ENCODE measurements around the gene AP3D1.

DNA sequence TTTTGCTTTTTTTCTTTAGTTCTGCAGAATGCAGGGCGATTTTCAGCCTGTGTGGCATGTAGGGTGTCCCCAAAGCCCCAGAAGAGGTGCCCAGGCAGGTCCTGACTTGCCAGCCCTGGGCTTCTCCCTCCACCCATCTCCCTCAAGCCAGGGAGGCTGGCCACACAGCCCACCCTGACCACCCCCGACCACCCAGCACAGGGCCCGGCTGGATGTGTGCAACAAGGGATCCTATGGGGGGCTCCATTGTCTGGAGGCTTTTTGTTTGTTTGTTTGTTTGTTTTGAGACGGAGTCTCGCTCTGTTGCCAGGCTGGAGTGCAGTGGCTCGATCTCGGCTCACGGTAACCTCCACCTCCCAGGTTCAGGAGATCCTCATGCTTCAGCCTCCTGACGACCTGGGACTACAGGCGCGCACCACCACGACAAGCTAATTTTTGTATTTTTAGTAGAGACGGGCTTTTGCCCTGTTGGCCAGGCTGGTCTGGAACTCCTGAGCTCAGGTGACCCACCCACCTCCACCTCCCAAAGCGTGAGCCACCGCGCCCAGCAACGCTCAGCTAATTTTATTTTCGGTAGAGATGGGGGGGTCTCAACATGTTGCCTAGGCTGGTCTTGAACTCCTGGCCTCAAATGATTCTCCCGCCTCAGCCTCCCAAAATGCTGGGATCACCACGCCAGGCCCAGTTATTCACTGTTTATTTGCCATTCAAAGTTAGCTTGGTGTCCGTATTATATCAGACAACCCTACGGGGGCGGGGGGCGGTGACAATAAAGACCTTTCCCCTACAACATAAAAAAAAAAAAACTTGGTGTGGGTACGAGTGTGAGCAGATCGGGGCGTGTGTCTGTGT is 92.6 kb downstream of the AP3D1 start:
- TF ChIP-seq, protein P1, sequence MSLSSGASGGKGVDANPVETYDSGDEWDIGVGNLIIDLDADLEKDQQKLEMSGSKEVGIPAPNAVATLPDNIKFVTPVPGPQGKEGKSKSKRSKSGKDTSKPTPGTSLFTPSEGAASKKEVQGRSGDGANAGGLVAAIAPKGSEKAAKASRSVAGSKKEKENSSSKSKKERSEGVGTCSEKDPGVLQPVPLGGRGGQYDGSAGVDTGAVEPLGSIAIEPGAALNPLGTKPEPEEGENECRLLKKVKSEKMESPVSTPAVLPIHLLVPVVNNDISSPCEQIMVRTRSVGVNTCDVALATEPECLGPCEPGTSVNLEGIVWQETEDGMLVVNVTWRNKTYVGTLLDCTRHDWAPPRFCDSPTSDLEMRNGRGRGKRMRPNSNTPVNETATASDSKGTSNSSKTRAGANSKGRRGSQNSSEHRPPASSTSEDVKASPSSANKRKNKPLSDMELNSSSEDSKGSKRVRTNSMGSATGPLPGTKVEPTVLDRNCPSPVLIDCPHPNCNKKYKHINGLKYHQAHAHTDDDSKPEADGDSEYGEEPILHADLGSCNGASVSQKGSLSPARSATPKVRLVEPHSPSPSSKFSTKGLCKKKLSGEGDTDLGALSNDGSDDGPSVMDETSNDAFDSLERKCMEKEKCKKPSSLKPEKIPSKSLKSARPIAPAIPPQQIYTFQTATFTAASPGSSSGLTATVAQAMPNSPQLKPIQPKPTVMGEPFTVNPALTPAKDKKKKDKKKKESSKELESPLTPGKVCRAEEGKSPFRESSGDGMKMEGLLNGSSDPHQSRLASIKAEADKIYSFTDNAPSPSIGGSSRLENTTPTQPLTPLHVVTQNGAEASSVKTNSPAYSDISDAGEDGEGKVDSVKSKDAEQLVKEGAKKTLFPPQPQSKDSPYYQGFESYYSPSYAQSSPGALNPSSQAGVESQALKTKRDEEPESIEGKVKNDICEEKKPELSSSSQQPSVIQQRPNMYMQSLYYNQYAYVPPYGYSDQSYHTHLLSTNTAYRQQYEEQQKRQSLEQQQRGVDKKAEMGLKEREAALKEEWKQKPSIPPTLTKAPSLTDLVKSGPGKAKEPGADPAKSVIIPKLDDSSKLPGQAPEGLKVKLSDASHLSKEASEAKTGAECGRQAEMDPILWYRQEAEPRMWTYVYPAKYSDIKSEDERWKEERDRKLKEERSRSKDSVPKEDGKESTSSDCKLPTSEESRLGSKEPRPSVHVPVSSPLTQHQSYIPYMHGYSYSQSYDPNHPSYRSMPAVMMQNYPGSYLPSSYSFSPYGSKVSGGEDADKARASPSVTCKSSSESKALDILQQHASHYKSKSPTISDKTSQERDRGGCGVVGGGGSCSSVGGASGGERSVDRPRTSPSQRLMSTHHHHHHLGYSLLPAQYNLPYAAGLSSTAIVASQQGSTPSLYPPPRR (CRISPR knock-in tag; IDR thresholded peaks at IDR 0.05; ENCODE audit: borderline replicate concordance) = no peak
- no peak for TF ChIP-seq POU5F1 (IDR thresholded peaks at IDR 0.05; ENCODE audit: borderline replicate concordance, low read depth, low read length, partially characterized antibody)
- TF ChIP-seq NFRKB (IDR thresholded peaks at IDR 0.05; ENCODE audit: low read depth) = no peak; the same call in 1 of the 2 replicates
- no peak for TF ChIP-seq MYC (IDR thresholded peaks at IDR 0.05; ENCODE audit: low read depth, low read length)
- TF ChIP-seq MYC (CRISPR knock-in tag; IDR thresholded peaks at IDR 0.05; ENCODE audit: borderline replicate concordance, low read depth) = no peak
- TF ChIP-seq SREBF2 (CRISPR knock-in tag; IDR thresholded peaks at IDR 0.05) = no peak
- TF ChIP-seq, protein P2, sequence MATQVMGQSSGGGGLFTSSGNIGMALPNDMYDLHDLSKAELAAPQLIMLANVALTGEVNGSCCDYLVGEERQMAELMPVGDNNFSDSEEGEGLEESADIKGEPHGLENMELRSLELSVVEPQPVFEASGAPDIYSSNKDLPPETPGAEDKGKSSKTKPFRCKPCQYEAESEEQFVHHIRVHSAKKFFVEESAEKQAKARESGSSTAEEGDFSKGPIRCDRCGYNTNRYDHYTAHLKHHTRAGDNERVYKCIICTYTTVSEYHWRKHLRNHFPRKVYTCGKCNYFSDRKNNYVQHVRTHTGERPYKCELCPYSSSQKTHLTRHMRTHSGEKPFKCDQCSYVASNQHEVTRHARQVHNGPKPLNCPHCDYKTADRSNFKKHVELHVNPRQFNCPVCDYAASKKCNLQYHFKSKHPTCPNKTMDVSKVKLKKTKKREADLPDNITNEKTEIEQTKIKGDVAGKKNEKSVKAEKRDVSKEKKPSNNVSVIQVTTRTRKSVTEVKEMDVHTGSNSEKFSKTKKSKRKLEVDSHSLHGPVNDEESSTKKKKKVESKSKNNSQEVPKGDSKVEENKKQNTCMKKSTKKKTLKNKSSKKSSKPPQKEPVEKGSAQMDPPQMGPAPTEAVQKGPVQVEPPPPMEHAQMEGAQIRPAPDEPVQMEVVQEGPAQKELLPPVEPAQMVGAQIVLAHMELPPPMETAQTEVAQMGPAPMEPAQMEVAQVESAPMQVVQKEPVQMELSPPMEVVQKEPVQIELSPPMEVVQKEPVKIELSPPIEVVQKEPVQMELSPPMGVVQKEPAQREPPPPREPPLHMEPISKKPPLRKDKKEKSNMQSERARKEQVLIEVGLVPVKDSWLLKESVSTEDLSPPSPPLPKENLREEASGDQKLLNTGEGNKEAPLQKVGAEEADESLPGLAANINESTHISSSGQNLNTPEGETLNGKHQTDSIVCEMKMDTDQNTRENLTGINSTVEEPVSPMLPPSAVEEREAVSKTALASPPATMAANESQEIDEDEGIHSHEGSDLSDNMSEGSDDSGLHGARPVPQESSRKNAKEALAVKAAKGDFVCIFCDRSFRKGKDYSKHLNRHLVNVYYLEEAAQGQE (IDR thresholded peaks at IDR 0.05; ENCODE audit: borderline replicate concordance) = no peak
- TF ChIP-seq, protein P2 (CRISPR knock-in tag; IDR thresholded peaks at IDR 0.05; ENCODE audit: low read depth) = no peak
- TF ChIP-seq EZH2 (IDR thresholded peaks at IDR 0.05; ENCODE audit: borderline replicate concordance, low read depth, low read length) = no peak
- TF ChIP-seq BACH1 (tag; IDR thresholded peaks at IDR 0.05) = no peak
- no peak for TF ChIP-seq NCOA6 (IDR thresholded peaks at IDR 0.05)
- TF ChIP-seq, protein P3, sequence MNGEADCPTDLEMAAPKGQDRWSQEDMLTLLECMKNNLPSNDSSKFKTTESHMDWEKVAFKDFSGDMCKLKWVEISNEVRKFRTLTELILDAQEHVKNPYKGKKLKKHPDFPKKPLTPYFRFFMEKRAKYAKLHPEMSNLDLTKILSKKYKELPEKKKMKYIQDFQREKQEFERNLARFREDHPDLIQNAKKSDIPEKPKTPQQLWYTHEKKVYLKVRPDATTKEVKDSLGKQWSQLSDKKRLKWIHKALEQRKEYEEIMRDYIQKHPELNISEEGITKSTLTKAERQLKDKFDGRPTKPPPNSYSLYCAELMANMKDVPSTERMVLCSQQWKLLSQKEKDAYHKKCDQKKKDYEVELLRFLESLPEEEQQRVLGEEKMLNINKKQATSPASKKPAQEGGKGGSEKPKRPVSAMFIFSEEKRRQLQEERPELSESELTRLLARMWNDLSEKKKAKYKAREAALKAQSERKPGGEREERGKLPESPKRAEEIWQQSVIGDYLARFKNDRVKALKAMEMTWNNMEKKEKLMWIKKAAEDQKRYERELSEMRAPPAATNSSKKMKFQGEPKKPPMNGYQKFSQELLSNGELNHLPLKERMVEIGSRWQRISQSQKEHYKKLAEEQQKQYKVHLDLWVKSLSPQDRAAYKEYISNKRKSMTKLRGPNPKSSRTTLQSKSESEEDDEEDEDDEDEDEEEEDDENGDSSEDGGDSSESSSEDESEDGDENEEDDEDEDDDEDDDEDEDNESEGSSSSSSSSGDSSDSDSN (IDR thresholded peaks at IDR 0.05; ENCODE audit: borderline replicate concordance in 1 of 2, low read depth in 2 of 2, low read length in 2 of 2) = no peak
- no peak for TF ChIP-seq EP300 (IDR thresholded peaks at IDR 0.05; ENCODE audit: low read length)
- TF ChIP-seq, protein P4, sequence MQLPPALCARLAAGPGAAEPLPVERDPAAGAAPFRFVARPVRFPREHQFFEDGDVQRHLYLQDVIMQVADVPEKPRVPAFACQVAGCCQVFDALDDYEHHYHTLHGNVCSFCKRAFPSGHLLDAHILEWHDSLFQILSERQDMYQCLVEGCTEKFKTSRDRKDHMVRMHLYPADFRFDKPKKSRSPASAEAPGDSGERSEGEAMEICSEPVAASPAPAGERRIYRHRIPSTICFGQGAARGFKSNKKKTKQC (CRISPR knock-in tag; IDR thresholded peaks at IDR 0.05) = no peak
- TF ChIP-seq SMARCA4 (IDR thresholded peaks at IDR 0.05) = no peak
